ENCODE measurements around the gene C1orf53. TPM values are rescaled to one million over a fixed set of nuclear protein-coding genes. Genes with fewer than 3 reads are reported as not detected.

Gene C1orf53
- total RNA-seq, 1 experiment from 2014 or later: 1.4 TPM

GRCh38 chr1:197859024-197859423 lies 43.4 kb upstream of the C1orf53 start:
- no peak for DNase-seq (ENCODE audit: low spot score)
- POLR2A ChIA-PET (ENCODE audit: low non-redundant PET): no interaction called here
- BruUV-seq (replicated peaks): no TSS peak
- no peaks in the 10 kb centered on the region for H3K36me3 ChIP-seq (ENCODE audit: insufficient read depth, low read length, poor library complexity, severe bottlenecking)
- CTCF ChIA-PET: no interaction called here
- TF ChIP-seq EZH2 (IDR thresholded peaks at IDR 0.05; ENCODE audit: borderline replicate concordance, low read depth, low read length, poor library complexity, severe bottlenecking): no peak
- TF ChIP-seq, protein P1, sequence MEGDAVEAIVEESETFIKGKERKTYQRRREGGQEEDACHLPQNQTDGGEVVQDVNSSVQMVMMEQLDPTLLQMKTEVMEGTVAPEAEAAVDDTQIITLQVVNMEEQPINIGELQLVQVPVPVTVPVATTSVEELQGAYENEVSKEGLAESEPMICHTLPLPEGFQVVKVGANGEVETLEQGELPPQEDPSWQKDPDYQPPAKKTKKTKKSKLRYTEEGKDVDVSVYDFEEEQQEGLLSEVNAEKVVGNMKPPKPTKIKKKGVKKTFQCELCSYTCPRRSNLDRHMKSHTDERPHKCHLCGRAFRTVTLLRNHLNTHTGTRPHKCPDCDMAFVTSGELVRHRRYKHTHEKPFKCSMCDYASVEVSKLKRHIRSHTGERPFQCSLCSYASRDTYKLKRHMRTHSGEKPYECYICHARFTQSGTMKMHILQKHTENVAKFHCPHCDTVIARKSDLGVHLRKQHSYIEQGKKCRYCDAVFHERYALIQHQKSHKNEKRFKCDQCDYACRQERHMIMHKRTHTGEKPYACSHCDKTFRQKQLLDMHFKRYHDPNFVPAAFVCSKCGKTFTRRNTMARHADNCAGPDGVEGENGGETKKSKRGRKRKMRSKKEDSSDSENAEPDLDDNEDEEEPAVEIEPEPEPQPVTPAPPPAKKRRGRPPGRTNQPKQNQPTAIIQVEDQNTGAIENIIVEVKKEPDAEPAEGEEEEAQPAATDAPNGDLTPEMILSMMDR (conservative IDR thresholded peaks at IDR 0.05; ENCODE audit: low read depth, low read length): no peak
- no peak overlapping the region for H3K27ac ChIP-seq (ENCODE audit: low read depth, low read length, poor library complexity, severe bottlenecking)
- no peaks in the 10 kb centered on the region for H3K4me1 ChIP-seq (ENCODE audit: insufficient read depth, low read length, poor library complexity, severe bottlenecking)
- no peak overlapping the region for H3K4me3 ChIP-seq (ENCODE audit: low read depth, low read length, poor library complexity, severe bottlenecking)
- H3K27me3 ChIP-seq (replicated peaks; ENCODE audit: insufficient read depth, low read depth, low read length, poor library complexity): no peaks in the 10 kb centered on the region
- H3K9me3 ChIP-seq (ENCODE audit: low read depth, low read length, poor library complexity, severe bottlenecking): no peaks in the 10 kb centered on the region
- intact Hi-C loops (cut with micrococcal nuclease; ENCODE audit: unreplicated experiment): no loop called here

- no peak for TF ChIP-seq EZH2 (IDR thresholded peaks at IDR 0.05; ENCODE audit: borderline replicate concordance, low read depth, low read length, poor library complexity, severe bottlenecking)
- Histone ChIP-seq H3K27me3 (replicated peaks; ENCODE audit: insufficient read depth, low read depth, low read length, poor library complexity) (no peaks in the 10 kb centered on the region), H3K4me1 (ENCODE audit: insufficient read depth, low read length, poor library complexity, severe bottlenecking) (no peaks in the 10 kb centered on the region), H3K4me3 (ENCODE audit: low read depth, low read length, poor library complexity, severe bottlenecking) (no peak overlapping the region), H3K9me3 (ENCODE audit: low read depth, low read length, poor library complexity, severe bottlenecking) (no peaks in the 10 kb centered on the region), H3K36me3 (ENCODE audit: insufficient read depth, low read length, poor library complexity, severe bottlenecking) (no peaks in the 10 kb centered on the region), H3K27ac (ENCODE audit: low read depth, low read length, poor library complexity, severe bottlenecking) (no peak overlapping the region)
- no peak for DNase-seq (ENCODE audit: low spot score)
- POLR2A ChIA-PET (ENCODE audit: low non-redundant PET): no interaction called here
- intact Hi-C loops (cut with micrococcal nuclease; ENCODE audit: unreplicated experiment): no loop called here
- CTCF ChIA-PET: no interaction called here
- no TSS peak for BruUV-seq (replicated peaks)
These were observed 40.2 kb upstream of the C1orf53 start for GRCh38 chr1:197862221-197862620.

DNA sequence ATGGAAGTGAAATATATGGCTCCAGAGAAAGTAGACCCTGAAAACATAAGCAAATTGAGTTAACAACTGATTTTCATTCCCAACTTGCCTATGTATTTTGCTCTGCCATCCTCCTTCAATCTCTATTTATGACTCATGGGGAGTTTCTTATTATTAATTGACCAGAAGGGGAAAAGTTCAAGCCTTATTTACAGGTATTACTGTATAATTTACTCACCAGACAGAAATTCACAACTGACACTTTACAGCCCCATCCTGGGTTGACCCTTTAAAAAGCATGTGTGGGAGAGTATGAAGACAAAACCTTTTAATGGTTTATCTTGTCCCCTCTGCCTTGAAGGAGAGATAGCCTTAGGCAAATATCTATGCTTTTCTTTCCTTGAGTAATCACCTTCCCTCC lies 39.8 kb upstream of the C1orf53 start:
- no peak overlapping the region for H3K27ac ChIP-seq (ENCODE audit: low read depth, low read length, poor library complexity, severe bottlenecking)
- no peak overlapping the region for H3K4me3 ChIP-seq (ENCODE audit: low read depth, low read length, poor library complexity, severe bottlenecking)
- H3K9me3 ChIP-seq (ENCODE audit: low read depth, low read length, poor library complexity, severe bottlenecking): no peaks in the 10 kb centered on the region
- H3K36me3 ChIP-seq (ENCODE audit: insufficient read depth, low read length, poor library complexity, severe bottlenecking): no peaks in the 10 kb centered on the region
- no peaks in the 10 kb centered on the region for H3K27me3 ChIP-seq (replicated peaks; ENCODE audit: insufficient read depth, low read depth, low read length, poor library complexity)
- intact Hi-C loops (cut with micrococcal nuclease; ENCODE audit: unreplicated experiment): no loop called here
- no TSS peak for BruUV-seq (replicated peaks)
- no peaks in the 10 kb centered on the region for H3K4me1 ChIP-seq (ENCODE audit: insufficient read depth, low read length, poor library complexity, severe bottlenecking)
- CTCF ChIA-PET: no interaction called here
- POLR2A ChIA-PET (ENCODE audit: low non-redundant PET): no interaction called here
- DNase-seq (ENCODE audit: low spot score): no peak
- TF ChIP-seq, protein P1 (conservative IDR thresholded peaks at IDR 0.05; ENCODE audit: low read depth, low read length): no peak
- no peak for TF ChIP-seq EZH2 (IDR thresholded peaks at IDR 0.05; ENCODE audit: borderline replicate concordance, low read depth, low read length, poor library complexity, severe bottlenecking)

- Histone ChIP-seq H3K36me3 (ENCODE audit: insufficient read depth, low read length, poor library complexity, severe bottlenecking) (no peaks in the 10 kb centered on the region), H3K4me3 (ENCODE audit: low read depth, low read length, poor library complexity, severe bottlenecking) (no peak overlapping the region), H3K9me3 (ENCODE audit: low read depth, low read length, poor library complexity, severe bottlenecking) (no peaks in the 10 kb centered on the region), H3K4me1 (ENCODE audit: insufficient read depth, low read length, poor library complexity, severe bottlenecking) (no peaks in the 10 kb centered on the region), H3K27me3 (replicated peaks; ENCODE audit: insufficient read depth, low read depth, low read length, poor library complexity) (no peaks in the 10 kb centered on the region), H3K27ac (ENCODE audit: low read depth, low read length, poor library complexity, severe bottlenecking) (no peak overlapping the region)
- no TSS peak for BruUV-seq (replicated peaks)
- no peak for DNase-seq (ENCODE audit: low spot score)
- TF ChIP-seq, protein P1 (conservative IDR thresholded peaks at IDR 0.05; ENCODE audit: low read depth, low read length): no peak
- TF ChIP-seq EZH2 (IDR thresholded peaks at IDR 0.05; ENCODE audit: borderline replicate concordance, low read depth, low read length, poor library complexity, severe bottlenecking): no peak
- CTCF ChIA-PET: no interaction called here
- POLR2A ChIA-PET (ENCODE audit: low non-redundant PET): no interaction called here
- intact Hi-C loops (cut with micrococcal nuclease; ENCODE audit: unreplicated experiment): loop anchor here (5.0 kb wide), 1 partner anchor 344 kb away; no protein-coding TSS in a partner anchor
These were observed 36.6 kb upstream of the C1orf53 start for GRCh38 chr1:197865809-197866208.
